LHCN-M2 (cell line): ENCODE measurements around the gene CFD. TPM values are rescaled to one million over a fixed set of nuclear protein-coding genes. Genes with fewer than 3 reads are reported as not detected.
"Not testable (repeated sequence)": the region's sequence is repeated elsewhere in the genome, so short reads cannot be mapped to it uniquely, and the experiment has no call there.

Experiments
- DNase-seq: peaks from one replicate; pipeline ENCODE4 v3.0.0-alpha.2; 2012; ENCODE audit warnings: low read depth
- total RNA-seq: library from RNA; depleted of rRNA; stranded (reverse); fragments of >200 nt; gene quantifications from 2 replicates; pipeline ENCODE4 v1.2.3, GENCODE V29; 2014

CFD gene
- total RNA-seq, 1 experiment from 2014 or later, result not detected

GRCh38 chr19:871446-872265 lies 12.2 kb downstream of the CFD start:
- no peak for DNase-seq

GRCh38 chr19:872266-872951 lies 12.9 kb downstream of the CFD start:
- no peak for DNase-seq

- no peak for DNase-seq
These were observed 13.6 kb downstream of the CFD start for GRCh38 chr19:873084-873483.

- no peak for DNase-seq
These were observed 14.1 kb downstream of the CFD start for GRCh38 chr19:873561-874041.

- DNase-seq, result no peak
These were observed 15.9 kb downstream of the CFD start for GRCh38 chr19:875265-875879.

GRCh38 chr19:876089-876488 lies 16.6 kb downstream of the CFD start:
- no peak for DNase-seq

GRCh38 chr19:876780-877314 lies 17.4 kb downstream of the CFD start:
- DNase-seq, result no peak

GRCh38 chr19:877992-878660 lies 18.7 kb downstream of the CFD start:
- DNase-seq, result not testable (repeated sequence)

GRCh38 chr19:878751-879561 lies 19.5 kb downstream of the CFD start:
- not testable (repeated sequence) for DNase-seq

GRCh38 chr19:879711-880438 lies 20.4 kb downstream of the CFD start:
- DNase-seq, result no peak

GRCh38 chr19:881385-882071 lies 22.1 kb downstream of the CFD start:
- no peak for DNase-seq

- DNase-seq, result no peak
These were observed 23.5 kb downstream of the CFD start for GRCh38 chr19:882871-883497.

GRCh38 chr19:883661-884211 lies 24.3 kb downstream of the CFD start:
- DNase-seq, result no peak

- DNase-seq, result no peak
These were observed 25.2 kb downstream of the CFD start for GRCh38 chr19:884420-885211.

- no peak for DNase-seq
These were observed 26.2 kb downstream of the CFD start for GRCh38 chr19:885536-886224.

GRCh38 chr19:887072-887471 lies 27.6 kb downstream of the CFD start:
- DNase-seq, result peak; percentile 60

- no peak for DNase-seq
These were observed 28.1 kb downstream of the CFD start for GRCh38 chr19:887599-887998.
